HepG2 (cell line): ENCODE measurements around the gene BCL2L11. TPM values are rescaled to one million over a fixed set of nuclear protein-coding genes. Genes with fewer than 3 reads are reported as not detected.

ENCODE experiments used
- BCLAF1 ChIP-seq: fragments of 450-650 bp; IDR thresholded peaks from 2 replicates; pipeline ENCODE4 v1.6.1; 2017; ENCODE audit warnings: mild to moderate bottlenecking
- ETV5 ChIP-seq: IDR thresholded peaks from 2 replicates; pipeline ENCODE4 v1.6.1; 2018; ENCODE audit warnings: missing biosample characterization, missing genetic modification reagents, inconsistent platforms, borderline replicate concordance
- GABPA ChIP-seq, 2 experiments: IDR thresholded peaks; 2 replicates each; pipeline ENCODE4 v1.6.1; 2011 to 2016; ENCODE audit warnings: low read depth in 2 of 2, low read length in 1 of 2, missing biosample characterization in 1 of 2, missing genetic modification characterization in 1 of 2
- HNRNPK ChIP-seq: fragments of 200-400 bp; formaldehyde crosslinking; IDR thresholded peaks from 2 replicates; pipeline ENCODE4 v1.6.1; 2018; ENCODE audit warnings: low read length, low read depth, moderate library complexity, mild to moderate bottlenecking; ENCODE audit not compliant: poor library complexity, severe bottlenecking
- MEF2D ChIP-seq: sonication (generic); formaldehyde crosslinking; IDR thresholded peaks from 2 replicates; pipeline ENCODE4 v1.5.1; 2020; ENCODE audit warnings: mild to moderate bottlenecking, missing genetic modification reagents
- PBX2 ChIP-seq: IDR thresholded peaks from 2 replicates; pipeline ENCODE4 v1.6.1; 2016; ENCODE audit warnings: control low read depth
- RAD51 ChIP-seq: fragments of 450-650 bp; IDR thresholded peaks from 2 replicates; pipeline ENCODE4 v1.6.1; 2016; ENCODE audit warnings: borderline replicate concordance
- TEAD2 ChIP-seq: sonication (generic); formaldehyde crosslinking; IDR thresholded peaks from 2 replicates; pipeline ENCODE4 v1.9.0; 2021; ENCODE audit warnings: missing genetic modification reagents
- ZBTB20 ChIP-seq: sonication (generic); formaldehyde crosslinking; IDR thresholded peaks from 2 replicates; pipeline ENCODE4 v1.8.1; 2023; ENCODE audit warnings: missing genetic modification reagents, low read depth, mild to moderate bottlenecking, borderline replicate concordance
- ZFP82 ChIP-seq: sonication (generic); formaldehyde crosslinking; IDR thresholded peaks from 2 replicates; pipeline ENCODE4 v1.5.1; 2020; ENCODE audit warnings: mild to moderate bottlenecking, missing genetic modification reagents, borderline replicate concordance
- ZIK1 ChIP-seq: sonication (generic); formaldehyde crosslinking; IDR thresholded peaks from 2 replicates; pipeline ENCODE4 v1.5.0; 2020; ENCODE audit warnings: mild to moderate bottlenecking, low read depth, missing genetic modification reagents, borderline replicate concordance
- ZNF644 ChIP-seq: IDR thresholded peaks from 2 replicates; pipeline ENCODE4 v1.6.1; 2016; ENCODE audit warnings: low read depth
- ZNF720 ChIP-seq: sonication (generic); formaldehyde crosslinking; IDR thresholded peaks from 2 replicates; pipeline ENCODE4 v1.4.0; 2020; ENCODE audit warnings: missing genetic modification reagents
- ZNF776 ChIP-seq: sonication (generic); formaldehyde crosslinking; IDR thresholded peaks from 2 replicates; pipeline ENCODE4 v1.4.0; 2020; ENCODE audit warnings: mild to moderate bottlenecking, missing genetic modification reagents
- polyA plus RNA-seq, 8 experiments: library from polyadenylated mRNA; depleted of rRNA in 3 of 8; stranded (reverse) in 7 of 8; unstranded in 1 of 8; fragments of >200 nt; fragmentation: Illumina TruSeq in 4 of 8; extraction: Trizol in 4 of 8; gene quantifications; 2 replicates each; pipeline versions ENCODE4 v1.2.1 to v1.2.3, GENCODE V29; 2011 to 2016; ENCODE audit warnings: low read depth in 4 of 8, missing spikeins in 1 of 8, mixed read lengths in 1 of 8; ENCODE audit not compliant: insufficient read depth in 1 of 8
- total RNA-seq, 5 experiments: library from RNA; depleted of rRNA; stranded (reverse); fragments of >200 nt; fragmentation: Illumina TruSeq; extraction: Trizol; gene quantifications; 2 replicates each; pipeline ENCODE4 v1.2.3, GENCODE V29; 2016; ENCODE audit warnings: low read depth in 1 of 5
- TF ChIP-seq, protein P1 (sequence below): sonication (generic); formaldehyde crosslinking; IDR thresholded peaks from 2 replicates; pipeline ENCODE4 v1.8.1; 2022; ENCODE audit warnings: low read depth, mild to moderate bottlenecking, missing genetic modification reagents
- TF ChIP-seq, protein P2 (sequence below): IDR thresholded peaks from 2 replicates; pipeline ENCODE4 v1.4.0; 2020; ENCODE audit warnings: mild to moderate bottlenecking, missing genetic modification reagents
- TF ChIP-seq, protein P3 (sequence below): IDR thresholded peaks from 2 replicates; pipeline ENCODE4 v1.6.1; 2016; ENCODE audit warnings: missing genetic modification reagents, missing compliant biosample characterization

BCL2L11 gene
- total and polyA plus RNA-seq, 2 of the 13 experiments (the other 11 are each of a cell fraction or from before 2014, with no cell fraction given), result 6.1 to 9.7 TPM

DNA sequence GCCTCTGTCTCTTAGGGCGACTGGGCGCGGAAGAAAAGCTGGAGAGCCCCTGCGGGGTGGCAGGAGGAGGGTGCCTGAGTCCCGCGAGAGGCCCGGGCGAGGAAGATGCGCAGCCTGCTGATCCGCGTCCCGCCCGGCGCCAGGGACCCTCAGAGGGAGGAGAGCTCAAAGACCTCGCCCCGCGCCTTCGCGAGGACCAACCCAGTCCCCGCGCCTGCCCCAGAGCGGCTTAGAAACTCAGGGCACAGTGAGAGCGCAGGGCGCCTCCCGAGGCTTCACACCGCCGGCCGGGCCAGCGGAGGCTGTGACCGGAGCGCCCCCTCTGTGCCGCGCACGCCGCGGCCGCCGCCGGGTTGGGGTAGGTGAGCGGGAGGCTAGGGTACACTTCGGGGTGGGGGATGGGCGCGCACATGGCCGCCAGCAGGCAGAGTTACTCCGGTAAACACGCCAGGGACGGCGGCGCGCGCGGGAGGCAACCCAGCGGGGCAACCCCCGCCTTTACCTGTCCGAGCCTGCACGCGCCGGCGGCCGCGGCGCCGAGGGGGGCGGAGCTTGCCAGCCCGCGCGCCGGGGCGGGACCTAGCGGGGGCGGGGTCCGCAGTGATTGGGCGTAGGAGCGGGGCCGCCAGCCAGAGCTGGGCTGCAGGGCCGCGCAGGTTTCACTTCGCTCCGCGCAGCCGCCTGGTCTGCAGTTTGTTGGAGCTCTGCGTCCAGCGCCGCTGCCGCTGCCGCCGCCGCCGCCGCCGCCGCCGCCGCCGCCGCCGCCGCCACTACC, at the start of gene BCL2L11 (continued):
- TF ChIP-seq GABPA (IDR thresholded peaks at IDR 0.05; ENCODE audit: low read depth, low read length) (no peak), GABPA (CRISPR knock-in tag; IDR thresholded peaks at IDR 0.05; ENCODE audit: low read depth) (no peak), ZNF720 (CRISPR knock-in tag) (peak; percentile 84; the same call in 1 of the 2 replicates), RAD51 (no peak), TEAD2 (CRISPR knock-in tag) (0 out of 2 replicates have a peak, but pooled peaks have one; percentile 19), ZNF776 (CRISPR knock-in tag) (peak; percentile 99), MEF2D (CRISPR knock-in tag) (0 out of 2 replicates have a peak, but pooled peaks have one; percentile 16), PBX2 (CRISPR knock-in tag) (no peak), ETV5 (CRISPR knock-in tag) (peak; percentile 14; the same call in 1 of the 2 replicates), ZNF644 (CRISPR knock-in tag) (no peak), ZIK1 (CRISPR knock-in tag) (peak; percentile 96), ZBTB20 (CRISPR knock-in tag) (peak; percentile 16; the same call in 1 of the 2 replicates), HNRNPK (peak; percentile 87), ZFP82 (peak; percentile 95), BCLAF1 (no peak)
- TF ChIP-seq, protein P1, sequence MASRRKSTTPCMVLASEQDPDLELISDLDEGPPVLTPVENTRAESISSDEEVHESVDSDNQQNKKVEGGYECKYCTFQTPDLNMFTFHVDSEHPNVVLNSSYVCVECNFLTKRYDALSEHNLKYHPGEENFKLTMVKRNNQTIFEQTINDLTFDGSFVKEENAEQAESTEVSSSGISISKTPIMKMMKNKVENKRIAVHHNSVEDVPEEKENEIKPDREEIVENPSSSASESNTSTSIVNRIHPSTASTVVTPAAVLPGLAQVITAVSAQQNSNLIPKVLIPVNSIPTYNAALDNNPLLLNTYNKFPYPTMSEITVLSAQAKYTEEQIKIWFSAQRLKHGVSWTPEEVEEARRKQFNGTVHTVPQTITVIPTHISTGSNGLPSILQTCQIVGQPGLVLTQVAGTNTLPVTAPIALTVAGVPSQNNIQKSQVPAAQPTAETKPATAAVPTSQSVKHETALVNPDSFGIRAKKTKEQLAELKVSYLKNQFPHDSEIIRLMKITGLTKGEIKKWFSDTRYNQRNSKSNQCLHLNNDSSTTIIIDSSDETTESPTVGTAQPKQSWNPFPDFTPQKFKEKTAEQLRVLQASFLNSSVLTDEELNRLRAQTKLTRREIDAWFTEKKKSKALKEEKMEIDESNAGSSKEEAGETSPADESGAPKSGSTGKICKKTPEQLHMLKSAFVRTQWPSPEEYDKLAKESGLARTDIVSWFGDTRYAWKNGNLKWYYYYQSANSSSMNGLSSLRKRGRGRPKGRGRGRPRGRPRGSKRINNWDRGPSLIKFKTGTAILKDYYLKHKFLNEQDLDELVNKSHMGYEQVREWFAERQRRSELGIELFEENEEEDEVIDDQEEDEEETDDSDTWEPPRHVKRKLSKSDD (CRISPR knock-in tag), result peak; percentile 86
- TF ChIP-seq, protein P2, sequence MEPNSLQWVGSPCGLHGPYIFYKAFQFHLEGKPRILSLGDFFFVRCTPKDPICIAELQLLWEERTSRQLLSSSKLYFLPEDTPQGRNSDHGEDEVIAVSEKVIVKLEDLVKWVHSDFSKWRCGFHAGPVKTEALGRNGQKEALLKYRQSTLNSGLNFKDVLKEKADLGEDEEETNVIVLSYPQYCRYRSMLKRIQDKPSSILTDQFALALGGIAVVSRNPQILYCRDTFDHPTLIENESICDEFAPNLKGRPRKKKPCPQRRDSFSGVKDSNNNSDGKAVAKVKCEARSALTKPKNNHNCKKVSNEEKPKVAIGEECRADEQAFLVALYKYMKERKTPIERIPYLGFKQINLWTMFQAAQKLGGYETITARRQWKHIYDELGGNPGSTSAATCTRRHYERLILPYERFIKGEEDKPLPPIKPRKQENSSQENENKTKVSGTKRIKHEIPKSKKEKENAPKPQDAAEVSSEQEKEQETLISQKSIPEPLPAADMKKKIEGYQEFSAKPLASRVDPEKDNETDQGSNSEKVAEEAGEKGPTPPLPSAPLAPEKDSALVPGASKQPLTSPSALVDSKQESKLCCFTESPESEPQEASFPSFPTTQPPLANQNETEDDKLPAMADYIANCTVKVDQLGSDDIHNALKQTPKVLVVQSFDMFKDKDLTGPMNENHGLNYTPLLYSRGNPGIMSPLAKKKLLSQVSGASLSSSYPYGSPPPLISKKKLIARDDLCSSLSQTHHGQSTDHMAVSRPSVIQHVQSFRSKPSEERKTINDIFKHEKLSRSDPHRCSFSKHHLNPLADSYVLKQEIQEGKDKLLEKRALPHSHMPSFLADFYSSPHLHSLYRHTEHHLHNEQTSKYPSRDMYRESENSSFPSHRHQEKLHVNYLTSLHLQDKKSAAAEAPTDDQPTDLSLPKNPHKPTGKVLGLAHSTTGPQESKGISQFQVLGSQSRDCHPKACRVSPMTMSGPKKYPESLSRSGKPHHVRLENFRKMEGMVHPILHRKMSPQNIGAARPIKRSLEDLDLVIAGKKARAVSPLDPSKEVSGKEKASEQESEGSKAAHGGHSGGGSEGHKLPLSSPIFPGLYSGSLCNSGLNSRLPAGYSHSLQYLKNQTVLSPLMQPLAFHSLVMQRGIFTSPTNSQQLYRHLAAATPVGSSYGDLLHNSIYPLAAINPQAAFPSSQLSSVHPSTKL (CRISPR knock-in tag), result peak; percentile 88
- TF ChIP-seq, protein P3, sequence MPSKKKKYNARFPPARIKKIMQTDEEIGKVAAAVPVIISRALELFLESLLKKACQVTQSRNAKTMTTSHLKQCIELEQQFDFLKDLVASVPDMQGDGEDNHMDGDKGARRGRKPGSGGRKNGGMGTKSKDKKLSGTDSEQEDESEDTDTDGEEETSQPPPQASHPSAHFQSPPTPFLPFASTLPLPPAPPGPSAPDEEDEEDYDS (CRISPR knock-in tag), result peak; percentile 89
